WTC11 (cell line): ENCODE data around the gene SETD1A. TPM values are rescaled to one million over a fixed set of nuclear protein-coding genes. Genes with fewer than 3 reads are reported as not detected.

Source experiments
- ATAC-seq: fragments of 200-7000 bp; cut with Tn5 transposase; 2 replicates; pipeline ENCODE4 v1.10.0; 2021; ENCODE audit warnings: mild to moderate bottlenecking, moderate library complexity
- CTCF ChIA-PET: fragments of 300-600 bp; sonication (Branson Sonifier 250); formaldehyde crosslinking; loops from one replicate; lab custom pipeline; 2021; ENCODE audit warnings: antibody characterized with exemption; lab: Charles Lee
- POLR2A ChIA-PET: fragments of 350-600 bp; sonication (Branson Sonifier 250); formaldehyde crosslinking; loops from one replicate; lab custom pipeline; 2021; ENCODE audit warnings: antibody characterized with exemption; lab: Charles Lee
- DNase-seq: peaks from one replicate; pipeline ENCODE4 v3.0.0; 2021; ENCODE audit warnings: low spot score
- H3K27ac Mint-ChIP-seq: 2 replicates; pipeline ENCODE4 v1.8.0; 2021; ENCODE audit warnings: mixed read lengths
- H3K27me3 Mint-ChIP-seq: 2 replicates; pipeline ENCODE4 v1.8.0; 2021; ENCODE audit warnings: low read depth, mild to moderate bottlenecking, moderate library complexity, mixed read lengths
- H3K36me3 Mint-ChIP-seq: 2 replicates; pipeline ENCODE4 v1.8.0; 2021; ENCODE audit warnings: mixed read lengths
- H3K4me1 Mint-ChIP-seq: 2 replicates; pipeline ENCODE4 v1.8.0; 2022; ENCODE audit warnings: mixed read lengths
- H3K4me3 Mint-ChIP-seq: 2 replicates; pipeline ENCODE4 v1.8.0; 2021; ENCODE audit warnings: mild to moderate bottlenecking, moderate library complexity, mixed read lengths
- H3K9me3 Mint-ChIP-seq: 2 replicates; pipeline ENCODE4 v1.8.0; 2021; ENCODE audit warnings: mixed read lengths
- ATF1 ChIP-seq: sonication (generic); formaldehyde crosslinking; IDR thresholded peaks from 2 replicates; pipeline ENCODE4 v1.8.1; 2023; ENCODE audit warnings: mild to moderate bottlenecking, moderate library complexity, missing genetic modification reagents
- ATF6 ChIP-seq: sonication (generic); formaldehyde crosslinking; IDR thresholded peaks from 2 replicates; pipeline ENCODE4 v1.8.1; 2023; ENCODE audit warnings: mild to moderate bottlenecking, missing genetic modification reagents
- CREM ChIP-seq: sonication (generic); formaldehyde crosslinking; IDR thresholded peaks from 2 replicates; pipeline ENCODE4 v1.8.1; 2022; ENCODE audit warnings: mild to moderate bottlenecking, missing genetic modification reagents, moderate library complexity
- ELF4 ChIP-seq: sonication (generic); formaldehyde crosslinking; IDR thresholded peaks from 2 replicates; pipeline ENCODE4 v1.8.1; 2022; ENCODE audit warnings: low read depth, mild to moderate bottlenecking, moderate library complexity, missing genetic modification reagents
- ERG ChIP-seq: fragments of 250-450 bp; sonication (Bioruptor Pico); IDR thresholded peaks from 2 replicates; pipeline ENCODE4 v1.8.0; 2021; ENCODE audit warnings: mild to moderate bottlenecking
- FOXP4 ChIP-seq: sonication (generic); formaldehyde crosslinking; IDR thresholded peaks from 2 replicates; pipeline ENCODE4 v1.8.0; 2022; ENCODE audit warnings: mild to moderate bottlenecking, missing genetic modification reagents
- GRHL2 ChIP-seq: fragments of 250-450 bp; sonication (Bioruptor Pico); IDR thresholded peaks from 2 replicates; pipeline ENCODE4 v1.8.0; 2022; ENCODE audit warnings: mild to moderate bottlenecking, moderate library complexity; ENCODE audit not compliant: insufficient replicate concordance, severe bottlenecking
- HMGXB4 ChIP-seq: sonication (generic); formaldehyde crosslinking; IDR thresholded peaks from 2 replicates; pipeline ENCODE4 v1.8.1; 2023; ENCODE audit warnings: mild to moderate bottlenecking, moderate library complexity, missing genetic modification reagents
- JAZF1 ChIP-seq: fragments of 250-450 bp; sonication (Bioruptor Pico); IDR thresholded peaks from 2 replicates; pipeline ENCODE4 v1.9.0; 2021; ENCODE audit warnings: moderate library complexity, mild to moderate bottlenecking, inconsistent platforms
- MLX ChIP-seq: sonication (generic); formaldehyde crosslinking; IDR thresholded peaks from 2 replicates; pipeline ENCODE4 v1.8.1; 2023; ENCODE audit warnings: mild to moderate bottlenecking, missing genetic modification reagents, moderate library complexity
- NFE2L1 ChIP-seq: sonication (generic); formaldehyde crosslinking; IDR thresholded peaks from 2 replicates; pipeline ENCODE4 v1.8.1; 2023; ENCODE audit warnings: missing genetic modification reagents
- PRDM15 ChIP-seq: sonication (generic); formaldehyde crosslinking; IDR thresholded peaks from 2 replicates; pipeline ENCODE4 v1.8.0; 2022; ENCODE audit warnings: missing genetic modification reagents
- ZNF317 ChIP-seq: sonication (generic); formaldehyde crosslinking; IDR thresholded peaks from 2 replicates; pipeline ENCODE4 v1.8.1; 2023; ENCODE audit warnings: low read depth, mild to moderate bottlenecking, moderate library complexity, missing genetic modification reagents, borderline replicate concordance
- ZNF396 ChIP-seq: fragments of 250-450 bp; sonication (Bioruptor Pico); IDR thresholded peaks from 2 replicates; pipeline ENCODE4 v1.8.0; 2021; ENCODE audit warnings: mild to moderate bottlenecking, moderate library complexity, borderline replicate concordance
- ZNF532 ChIP-seq: fragments of 250-450 bp; sonication (Bioruptor Pico); IDR thresholded peaks from 2 replicates; pipeline ENCODE4 v1.9.0; 2021; ENCODE audit warnings: mild to moderate bottlenecking, borderline replicate concordance
- ZNF671 ChIP-seq: fragments of 250-450 bp; sonication (Bioruptor Pico); IDR thresholded peaks from 2 replicates; pipeline ENCODE4 v1.8.0; 2021; ENCODE audit warnings: mild to moderate bottlenecking
- total RNA-seq: library from RNA; stranded (reverse); gene quantifications from 3 replicates; pipeline ENCODE4 v1.2.3, GENCODE V29; 2021

Gene SETD1A
- total RNA-seq, 1 experiment from 2014 or later, result 31.1 TPM

- no peak for TF ChIP-seq ATF1 (CRISPR knock-in tag)
- TF ChIP-seq, all 79 proteins: peak for 8
Measured at GRCh38 chr16:30921748-30922419, 35.7 kb upstream of the SETD1A start (continued).

- peak overlapping the region; percentile 99 for H3K4me3 Mint-ChIP-seq
- peak; percentile 72 for ATAC-seq
- H3K9me3 Mint-ChIP-seq, result no peaks in the 10 kb centered on the region
- ChIA-PET CTCF (interaction anchor here (0.7 kb wide), 1 partner anchor 21 kb away, joined by 3 read pairs; no protein-coding TSS in a partner anchor), POLR2A (interaction anchor here (0.9 kb wide), 1 partner anchor 21 kb away, joined by 3 read pairs; no protein-coding TSS in a partner anchor)
- peak overlapping the region; percentile 100 for H3K27ac Mint-ChIP-seq
- no peaks in the 10 kb centered on the region; the same call in 1 of the 2 replicates for H3K27me3 Mint-ChIP-seq
- DNase-seq, result peak; percentile 100
- H3K4me1 Mint-ChIP-seq, result peaks cover 20% of the 10 kb centered on the region
- H3K36me3 Mint-ChIP-seq, result peaks cover 10% of the 10 kb centered on the region; the same call in 1 of the 2 replicates
- no peak for TF ChIP-seq JAZF1 (CRISPR knock-in tag)
- TF ChIP-seq GRHL2 (CRISPR knock-in tag), result no peak
- TF ChIP-seq ZNF396 (CRISPR knock-in tag), result no peak
- peak; percentile 93 for TF ChIP-seq CREM (CRISPR knock-in tag)
- no peak for TF ChIP-seq ZNF671
- no peak for TF ChIP-seq ATF6
- no peak for TF ChIP-seq PRDM15
- TF ChIP-seq MLX, result no peak
- no peak for TF ChIP-seq ZNF317
- TF ChIP-seq FOXP4 (CRISPR knock-in tag), result no peak
- no peak for TF ChIP-seq ERG (CRISPR knock-in tag)
- no peak for TF ChIP-seq ELF4 (CRISPR knock-in tag)
- TF ChIP-seq HMGXB4 (CRISPR knock-in tag), result no peak
- no peak for TF ChIP-seq NFE2L1 (CRISPR knock-in tag)
- no peak for TF ChIP-seq ZNF532 (CRISPR knock-in tag)
Measured at GRCh38 chr16:30922420-30922959, 35.1 kb upstream of the SETD1A start.
